Osteoblast (primary cell): ENCODE results near the gene DNAJA2. TPM values are rescaled to one million over a fixed set of nuclear protein-coding genes. Genes with fewer than 3 reads are reported as not detected.

Source experiments
- DNase-seq: peaks from one replicate; pipeline ENCODE4 v3.0.0; 2011; ENCODE audit warnings: low spot score, mixed read lengths; ENCODE audit not compliant: insufficient read length; ENCODE audit errors: missing footprints
- H2AFZ ChIP-seq: 2 replicates; pipeline ENCODE4 v1.6.0; 2011; ENCODE audit warnings: mild to moderate bottlenecking, low read length
- H3K27ac ChIP-seq: 2 replicates; pipeline ENCODE4 v1.5.1; 2011; ENCODE audit warnings: mild to moderate bottlenecking, low read depth, low read length, moderate library complexity
- H3K27me3 ChIP-seq: 2 replicates; pipeline ENCODE4 v1.6.0; 2012; ENCODE audit warnings: mild to moderate bottlenecking, control low read depth, inconsistent platforms, low read length, moderate library complexity; ENCODE audit not compliant: insufficient read depth
- H3K36me3 ChIP-seq: 2 replicates; pipeline ENCODE4 v1.5.1; 2011; ENCODE audit warnings: mild to moderate bottlenecking, low read length, control low read depth, moderate library complexity; ENCODE audit not compliant: insufficient read depth
- H3K4me1 ChIP-seq: 2 replicates; pipeline ENCODE4 v1.5.1; 2011; ENCODE audit warnings: mild to moderate bottlenecking, low read length, control low read depth, moderate library complexity; ENCODE audit not compliant: insufficient read depth
- H3K4me2 ChIP-seq: 2 replicates; pipeline ENCODE4 v1.6.0; 2011; ENCODE audit warnings: mild to moderate bottlenecking, low read length; ENCODE audit not compliant: insufficient read depth
- H3K4me3 ChIP-seq: fragments of 200-600 bp; sonication (generic); 3 replicates; pipeline ENCODE4 v1.5.1; 2012; ENCODE audit warnings: mild to moderate bottlenecking, low read length, inconsistent platforms; ENCODE audit not compliant: insufficient read depth
- H3K79me2 ChIP-seq: 2 replicates; pipeline ENCODE4 v1.6.0; 2012; ENCODE audit warnings: mild to moderate bottlenecking, low read length, control low read depth, inconsistent platforms; ENCODE audit not compliant: insufficient read depth
- H3K9me3 ChIP-seq: 2 replicates; pipeline ENCODE4 v1.5.1; 2011; ENCODE audit warnings: low read depth, low read length, control low read depth
- H4K20me1 ChIP-seq: 2 replicates; pipeline ENCODE4 v1.6.0; 2012; ENCODE audit warnings: mild to moderate bottlenecking, low read length, control low read depth; ENCODE audit not compliant: insufficient read depth
- total RNA-seq: library from RNA; depleted of rRNA; stranded (reverse); fragments of >200 nt; gene quantifications from 2 replicates; pipeline ENCODE4 v1.2.3, GENCODE V29; 2012
- TF ChIP-seq, protein P1 (sequence below): IDR thresholded peaks from 2 replicates; pipeline ENCODE4 v1.5.1; 2011; ENCODE audit warnings: mild to moderate bottlenecking, low read depth, low read length, moderate library complexity; ENCODE audit errors: extremely low read depth

Gene DNAJA2
- 83.2 and 87.8 TPM in 2 replicates for total RNA-seq

DNA sequence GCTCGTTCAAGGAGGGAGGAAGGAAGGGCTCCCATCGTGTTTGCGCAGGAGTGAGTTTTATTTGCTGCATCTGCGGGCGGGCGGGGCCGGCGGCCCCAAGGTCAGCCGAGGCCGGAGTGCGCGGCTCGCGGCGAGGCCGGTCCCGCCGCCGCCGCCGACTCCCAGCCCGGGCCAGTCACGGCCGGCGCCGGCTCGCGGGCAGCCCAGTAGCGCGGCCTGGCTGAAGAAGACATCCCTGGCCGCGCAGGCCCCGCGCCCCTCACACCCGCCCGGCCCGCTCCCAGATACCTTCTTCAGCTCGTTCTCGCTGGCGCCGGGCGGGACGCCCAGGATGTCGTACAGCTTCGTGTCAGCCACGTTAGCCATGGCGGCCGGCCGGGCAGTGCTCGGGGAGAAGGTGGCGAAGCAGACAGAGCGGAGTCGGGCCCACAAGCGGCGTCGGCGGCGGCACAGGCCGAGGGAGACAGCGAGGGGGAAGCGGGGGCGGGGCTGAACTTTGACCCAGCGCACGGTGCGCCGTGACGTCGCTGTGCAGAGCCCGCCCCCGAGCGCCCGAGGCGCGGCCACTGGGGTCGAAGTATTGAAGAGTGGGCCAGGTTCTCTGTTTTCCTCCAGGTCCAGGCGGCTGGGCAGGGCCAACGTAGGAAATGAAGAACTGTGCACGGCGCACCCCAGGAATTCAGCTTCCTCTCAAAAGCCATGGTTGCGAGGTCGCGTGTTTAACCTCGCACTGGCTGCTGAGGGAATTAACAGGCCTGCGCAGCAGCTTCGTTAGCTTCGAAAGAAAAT lies at the start of gene DNAJA2:
Gene DNAJA2 (minus strand): TSS at position 468 of the 789 bp plus-strand sequence. CDS start 102 bp downstream, at position 366.
- TF ChIP-seq, protein P1, sequence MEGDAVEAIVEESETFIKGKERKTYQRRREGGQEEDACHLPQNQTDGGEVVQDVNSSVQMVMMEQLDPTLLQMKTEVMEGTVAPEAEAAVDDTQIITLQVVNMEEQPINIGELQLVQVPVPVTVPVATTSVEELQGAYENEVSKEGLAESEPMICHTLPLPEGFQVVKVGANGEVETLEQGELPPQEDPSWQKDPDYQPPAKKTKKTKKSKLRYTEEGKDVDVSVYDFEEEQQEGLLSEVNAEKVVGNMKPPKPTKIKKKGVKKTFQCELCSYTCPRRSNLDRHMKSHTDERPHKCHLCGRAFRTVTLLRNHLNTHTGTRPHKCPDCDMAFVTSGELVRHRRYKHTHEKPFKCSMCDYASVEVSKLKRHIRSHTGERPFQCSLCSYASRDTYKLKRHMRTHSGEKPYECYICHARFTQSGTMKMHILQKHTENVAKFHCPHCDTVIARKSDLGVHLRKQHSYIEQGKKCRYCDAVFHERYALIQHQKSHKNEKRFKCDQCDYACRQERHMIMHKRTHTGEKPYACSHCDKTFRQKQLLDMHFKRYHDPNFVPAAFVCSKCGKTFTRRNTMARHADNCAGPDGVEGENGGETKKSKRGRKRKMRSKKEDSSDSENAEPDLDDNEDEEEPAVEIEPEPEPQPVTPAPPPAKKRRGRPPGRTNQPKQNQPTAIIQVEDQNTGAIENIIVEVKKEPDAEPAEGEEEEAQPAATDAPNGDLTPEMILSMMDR, result no peak
- peaks cover 49% of the 10 kb centered on the region for H3K79me2 ChIP-seq
- H3K9me3 ChIP-seq, result no peaks in the 10 kb centered on the region

DNA sequence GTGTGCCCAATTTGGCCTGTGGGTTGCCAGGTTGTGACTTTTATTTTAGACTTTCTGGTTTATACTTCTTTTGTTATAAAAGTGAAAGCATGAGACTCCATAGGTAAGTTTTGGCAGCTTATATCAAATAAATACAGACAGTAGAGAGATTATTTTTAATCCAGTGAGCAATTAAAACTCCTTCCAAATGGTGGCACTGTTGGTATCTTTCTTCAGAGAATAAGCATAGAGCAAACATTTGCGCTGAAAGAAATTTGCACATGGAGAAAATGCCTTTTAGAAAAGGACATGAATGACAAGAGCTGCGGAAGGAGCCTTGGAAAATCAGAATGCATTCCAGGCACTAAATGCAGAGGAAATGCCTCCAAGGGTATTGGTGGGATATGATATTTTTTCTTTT lies 46.1 kb upstream of the DNAJA2 start:
- Histone ChIP-seq H3K27me3 (no peaks in the 10 kb centered on the region), H3K27ac (no peak overlapping the region), H4K20me1 (no peaks in the 10 kb centered on the region), H3K79me2 (no peaks in the 10 kb centered on the region), H3K4me2 (no peak overlapping the region), H2AFZ (no peak overlapping the region), H3K9me3 (no peaks in the 10 kb centered on the region), H3K4me3 (no peak overlapping the region), H3K36me3 (no peaks in the 10 kb centered on the region), H3K4me1 (no peaks in the 10 kb centered on the region)
- TF ChIP-seq, protein P1, result peak; percentile 26
- peak; percentile 79 for DNase-seq

More for the DNA sequence above, at the start of gene DNAJA2:
- H3K4me2 ChIP-seq, result peak within 1 kb of the TSS; percentile 87
- H2AFZ ChIP-seq, result peak within 1 kb of the TSS; percentile 89
- H3K27ac ChIP-seq, result peak within 1 kb of the TSS; percentile 64
- H4K20me1 ChIP-seq, result peaks cover 17% of the 10 kb centered on the region
- peaks cover 12% of the 10 kb centered on the region for H3K4me1 ChIP-seq
- no peaks in the 10 kb centered on the region for H3K27me3 ChIP-seq
- peak within 1 kb of the TSS; percentile 90 for H3K4me3 ChIP-seq
- peak; percentile 99 for DNase-seq
- peaks cover 26% of the 10 kb centered on the region for H3K36me3 ChIP-seq

DNA sequence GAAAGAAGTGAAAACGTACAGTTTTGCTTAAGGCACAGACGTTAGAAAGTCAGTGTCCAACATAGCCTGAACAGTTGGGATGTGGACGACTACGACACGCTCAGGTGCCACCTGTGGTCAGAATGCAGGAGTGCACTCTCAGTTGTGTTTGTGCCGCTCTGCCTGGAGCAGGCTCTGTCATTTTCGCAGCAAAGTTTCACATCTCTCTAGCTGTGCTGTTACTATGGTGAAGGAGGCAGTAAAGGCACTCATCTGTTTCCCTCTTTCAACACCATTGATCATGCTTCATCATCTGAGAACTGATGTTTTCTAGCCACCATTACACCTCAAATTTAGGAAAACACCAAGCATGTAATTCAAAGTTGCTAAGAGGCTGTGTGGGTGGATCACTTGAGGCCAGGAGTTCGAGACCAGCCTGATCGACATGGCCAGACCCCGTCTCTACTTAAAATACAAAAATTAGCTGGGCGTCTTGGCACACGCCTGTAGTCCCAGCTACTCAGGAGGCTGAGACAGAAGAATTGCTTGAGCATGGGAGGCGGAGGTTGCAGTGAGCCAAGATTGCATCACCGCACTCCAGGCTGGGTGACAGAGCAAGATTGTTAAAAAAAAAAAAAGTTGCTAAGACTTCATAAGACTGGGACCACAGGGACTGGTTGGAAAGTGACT lies 44.9 kb upstream of the DNAJA2 start:
- Histone ChIP-seq H3K79me2 (no peaks in the 10 kb centered on the region), H3K27me3 (no peaks in the 10 kb centered on the region), H3K36me3 (no peaks in the 10 kb centered on the region), H2AFZ (no peak overlapping the region), H3K4me3 (no peak overlapping the region), H3K9me3 (no peaks in the 10 kb centered on the region), H3K4me2 (no peak overlapping the region), H3K4me1 (no peaks in the 10 kb centered on the region), H4K20me1 (no peaks in the 10 kb centered on the region), H3K27ac (no peak overlapping the region)
- TF ChIP-seq, protein P1, result peak; percentile 6
- peak; percentile 92 for DNase-seq

DNA sequence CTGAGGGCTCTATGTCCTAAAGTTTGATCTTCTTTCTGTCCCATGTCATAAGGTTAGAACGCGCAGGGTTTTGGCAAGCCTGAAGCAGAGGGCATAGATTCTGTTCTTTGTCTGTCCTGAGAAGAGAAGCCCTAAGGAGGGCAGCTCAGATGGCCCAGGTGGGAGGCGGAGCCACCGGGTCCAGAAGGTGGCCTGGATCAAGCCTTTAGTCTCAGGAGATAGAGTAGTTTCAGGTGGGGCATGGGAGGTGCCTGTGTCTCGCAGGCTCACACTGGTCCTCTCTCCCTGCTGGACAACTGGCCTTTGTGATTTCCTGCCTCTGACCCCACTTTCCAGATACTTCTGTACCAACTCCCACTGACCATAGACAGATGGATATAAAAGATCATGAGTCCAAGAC lies 44.2 kb upstream of the DNAJA2 start:
- Histone ChIP-seq H3K4me2 (no peak overlapping the region), H3K9me3 (no peaks in the 10 kb centered on the region), H3K4me3 (no peak overlapping the region), H3K27ac (no peak overlapping the region), H2AFZ (no peak overlapping the region), H3K79me2 (no peaks in the 10 kb centered on the region), H3K27me3 (no peaks in the 10 kb centered on the region), H3K4me1 (no peaks in the 10 kb centered on the region), H3K36me3 (no peaks in the 10 kb centered on the region), H4K20me1 (no peaks in the 10 kb centered on the region)
- TF ChIP-seq, protein P1, result no peak
- DNase-seq, result no peak
